Body of pancreas (tissue), 4 donors: ENCODE results near the gene EFCAB13. TPM values are rescaled to one million over a fixed set of nuclear protein-coding genes. Genes with fewer than 3 reads are reported as not detected.
A peak's percentile ranks its signal among the peaks of the same experiment; 100 is the strongest.

ENCODE experiments used
- ATAC-seq: fragments of 150-250 bp; one replicate; pipeline ENCODE4 v1.9.1; 2016
- DNase-seq, 4 donors: peaks; one replicate each; pipeline ENCODE4 v3.0.0-alpha.2; 2019
- H3K27ac ChIP-seq, 4 donors: fragments of 200-600 bp; sonication (generic); 1 replicate in 3 of 4; 2 replicates in 1 of 4; pipeline versions ENCODE4 v1.5.1 to v1.6.1; 2016 to 2019; ENCODE audit warnings: mild to moderate bottlenecking in 1 of 4, mixed read lengths in 1 of 4, moderate library complexity in 1 of 4
- H3K27me3 ChIP-seq, 2 donors: fragments of 200-600 bp; sonication (generic); one replicate each; pipeline ENCODE4 v1.6.0; 2016; ENCODE audit warnings: mild to moderate bottlenecking in 1 of 2
- H3K36me3 ChIP-seq, 2 donors: fragments of 200-600 bp; sonication (generic); replicated peaks in 1 of 2; 2 replicates each; pipeline ENCODE4 v1.5.1; 2016; ENCODE audit warnings: low read depth in 2 of 2; ENCODE audit not compliant: insufficient read depth in 1 of 2
- H3K4me1 ChIP-seq: fragments of 200-600 bp; sonication (generic); one replicate; pipeline ENCODE4 v1.6.0; 2016
- H3K4me3 ChIP-seq, 2 donors: fragments of 200-600 bp; sonication (generic); 1 replicate in 1 of 2; 2 replicates in 1 of 2; pipeline ENCODE4 v1.5.1; 2016 to 2019
- H3K9me3 ChIP-seq, 3 donors: fragments of 200-600 bp; sonication (generic); 1 replicate in 2 of 3; 2 replicates in 1 of 3; pipeline ENCODE4 v1.5.1; 2016
- CTCF ChIP-seq, 7 experiments: fragments of 450-650 bp in 4 of 7; fragments of 200-600 bp in 3 of 7; sonication (generic) in 3 of 7; IDR thresholded peaks; one replicate each; pipeline ENCODE4 v1.5.1; 2016 to 2019; ENCODE audit warnings: antibody characterized with exemption in 7 of 7
- POLR2A ChIP-seq, 3 donors: fragments of 450-650 bp; IDR thresholded peaks; one replicate each; pipeline ENCODE4 v1.6.1; 2016; ENCODE audit warnings: antibody characterized with exemption in 3 of 3, mild to moderate bottlenecking in 2 of 3
- WGBS, 2 donors: methylation state at CpG; one replicate each; pipeline ENCODE4 v1.1.5; 2017; 5-methylcytosine and 5-hydroxymethylcytosine counted together
- intact Hi-C: fragments of 100-400 bp; cut with DNase I; formaldehyde crosslinking; loops from one replicate; pipeline ENCODE4 v1.15.1; 2023
- total RNA-seq, 2 donors: library from RNA; depleted of rRNA; stranded (reverse); fragments of >200 nt; gene quantifications; one replicate each; pipeline ENCODE4 v1.1.0, GENCODE V29; 2016

The EFCAB13 gene
- total RNA-seq, 2 donors from 2014 or later, result 2.6 to 10.6 TPM

- H3K27me3 ChIP-seq, result no peaks in the 10 kb centered on the region
- no peaks in the 10 kb centered on the region for H3K4me1 ChIP-seq
- intact Hi-C loops, result loop anchor here (5.0 kb wide), 1 partner anchor 81 kb away; no protein-coding TSS in a partner anchor
- DNase-seq, result no peak
- H3K36me3 ChIP-seq, result no peaks in the 10 kb centered on the region
- no peak for ATAC-seq
- no peak overlapping the region for H3K27ac ChIP-seq
- no peaks in the 10 kb centered on the region for H3K9me3 ChIP-seq
- 85 to 92% methylated on average over 3 of the region's 3 CpGs for WGBS, 2 donors
- no peak for TF ChIP-seq POLR2A (IDR thresholded peaks at IDR 0.05)
- no peak for TF ChIP-seq CTCF (IDR thresholded peaks at IDR 0.05)
- H3K4me3 ChIP-seq, result no peak overlapping the region
Observed at GRCh38 chr17:47318197-47318918, 5.4 kb upstream of the EFCAB13 start.

- ATAC-seq, result no peak
- intact Hi-C loops, result no loop called here
- no peaks in the 10 kb centered on the region for H3K4me1 ChIP-seq
- no peaks in the 10 kb centered on the region for H3K9me3 ChIP-seq
- no peak for DNase-seq
- 77 to 86% methylated on average over 5 of the region's 5 CpGs for WGBS, 2 donors
- H3K27me3 ChIP-seq, result no peaks in the 10 kb centered on the region
- TF ChIP-seq CTCF (IDR thresholded peaks at IDR 0.05), result no peak
- no peak for TF ChIP-seq POLR2A (IDR thresholded peaks at IDR 0.05)
- no peaks in the 10 kb centered on the region for H3K36me3 ChIP-seq
- H3K27ac ChIP-seq, result no peak overlapping the region
- H3K4me3 ChIP-seq, result no peak overlapping the region
Observed at GRCh38 chr17:47320879-47321502, 2.8 kb upstream of the EFCAB13 start.

GRCh38 chr17:47324224-47325020 is 667 bp downstream of the EFCAB13 start:
- ATAC-seq (peak; percentile 52), DNase-seq (peak; percentile 49 to 72 (median 64))
- Histone ChIP-seq H3K9me3 (no peaks in the 10 kb centered on the region), H3K4me1 (no peaks in the 10 kb centered on the region), H3K4me3 (peak overlapping the region; percentile 10 to 51), H3K27me3 (no peaks in the 10 kb centered on the region), H3K36me3 (no peaks in the 10 kb centered on the region), H3K27ac (peak overlapping the region; percentile 80 to 87 (median 84))
- no peak for TF ChIP-seq CTCF (IDR thresholded peaks at IDR 0.05)
- no peak for TF ChIP-seq POLR2A (IDR thresholded peaks at IDR 0.05)
- intact Hi-C loops, result no loop called here
- 5 to 35% methylated on average over 26 to 28 of the region's 28 CpGs for WGBS, 2 donors

- ATAC-seq (no peak), DNase-seq (no peak)
- intact Hi-C loops, result no loop called here
- no peak overlapping the region for H3K4me3 ChIP-seq
- no peak overlapping the region for H3K27ac ChIP-seq
- H3K27me3 ChIP-seq, result no peaks in the 10 kb centered on the region
- TF ChIP-seq CTCF (IDR thresholded peaks at IDR 0.05) (no peak), POLR2A (IDR thresholded peaks at IDR 0.05) (no peak)
- H3K9me3 ChIP-seq, result no peaks in the 10 kb centered on the region
- H3K4me1 ChIP-seq, result no peaks in the 10 kb centered on the region
- no peaks in the 10 kb centered on the region for H3K36me3 ChIP-seq
- WGBS, 2 donors, result 94 to 100% methylated on average over 1 of the region's 1 CpG
Observed at GRCh38 chr17:47325176-47325575, 1.4 kb downstream of the EFCAB13 start.
